HEK293 (cell line): ENCODE measurements around the gene SETD3.

Source experiments
- CTCF ChIA-PET: fragments of 350-600 bp; formaldehyde crosslinking; extraction: SDS; loops from one replicate; lab custom pipeline; 2021; ENCODE audit warnings: antibody characterized with exemption; lab: Yijun Ruan, JAX
- POLR2A ChIA-PET: fragments of 300-600 bp; formaldehyde crosslinking; extraction: SDS; loops from one replicate; lab custom pipeline; 2020; ENCODE audit warnings: antibody characterized with exemption, inconsistent platforms; lab: Yijun Ruan, JAX
- H3K27ac ChIP-seq: fragments of 200-500 bp; sonication (Bioruptor generic); 2 replicates; pipeline ENCODE4 v1.5.1; 2014; ENCODE audit warnings: low read depth, low read length, control low read depth, inconsistent platforms; ENCODE audit errors: extremely low read depth
- H3K36me3 ChIP-seq, 2 experiments: fragments of 200-500 bp in 1 of 2; sonication (Bioruptor generic) in 1 of 2; 1 replicate in 1 of 2; 2 replicates in 1 of 2; pipeline ENCODE4 v1.5.1; 2014 to 2017; ENCODE audit warnings: inconsistent platforms in 2 of 2, low read length in 2 of 2; ENCODE audit not compliant: control insufficient read depth in 2 of 2, insufficient read depth in 1 of 2
- H3K4me1 ChIP-seq: fragments of 200-500 bp; sonication (Bioruptor generic); 2 replicates; pipeline ENCODE4 v1.5.1; 2014; ENCODE audit warnings: mild to moderate bottlenecking, low read length, inconsistent platforms; ENCODE audit not compliant: control insufficient read depth, insufficient read depth
- H3K4me3 ChIP-seq: 2 replicates; pipeline ENCODE4 v1.5.1; 2011; ENCODE audit warnings: low read depth, mild to moderate bottlenecking, control low read depth, low read length, moderate library complexity
- H3K9me3 ChIP-seq: fragments of 200-500 bp; sonication (Bioruptor generic); 2 replicates; pipeline ENCODE4 v1.5.1; 2014; ENCODE audit warnings: low read depth, low read length, inconsistent platforms; ENCODE audit not compliant: control insufficient read depth, insufficient read depth
- BCL11A ChIP-seq: fragments of 450-650 bp; formaldehyde crosslinking; IDR thresholded peaks from 2 replicates; pipeline ENCODE4 v1.5.1; 2016; ENCODE audit warnings: low read depth, missing biosample characterization, missing genetic modification characterization
- EGR2 ChIP-seq: fragments of 450-650 bp; formaldehyde crosslinking; IDR thresholded peaks from 2 replicates; pipeline ENCODE4 v1.5.1; 2016; ENCODE audit warnings: low read depth, missing biosample characterization, missing genetic modification characterization
- IKZF3 ChIP-seq: fragments of 450-650 bp; IDR thresholded peaks from 2 replicates; pipeline ENCODE4 v1.5.0; 2018; ENCODE audit warnings: missing biosample characterization, mild to moderate bottlenecking, missing genetic modification characterization, moderate library complexity
- SETDB1 ChIP-seq: IDR thresholded peaks from one replicate; pipeline ENCODE4 v1.6.1; 2017; ENCODE audit warnings: mild to moderate bottlenecking, low read length, moderate library complexity, mixed read lengths; ENCODE audit not compliant: insufficient read length
- ZBTB21 ChIP-seq: fragments of 450-650 bp; formaldehyde crosslinking; IDR thresholded peaks from 2 replicates; pipeline ENCODE4 v1.5.1; 2017; ENCODE audit warnings: missing biosample characterization, missing genetic modification characterization
- ZNF138 ChIP-seq: fragments of 450-650 bp; formaldehyde crosslinking; IDR thresholded peaks from 2 replicates; pipeline ENCODE4 v1.5.1; 2016; ENCODE audit warnings: missing biosample characterization, missing genetic modification characterization, borderline replicate concordance
- ZNF155 ChIP-seq: fragments of 450-650 bp; formaldehyde crosslinking; IDR thresholded peaks from 2 replicates; pipeline ENCODE4 v1.5.1; 2016; ENCODE audit warnings: missing biosample characterization, missing genetic modification characterization
- ZNF391 ChIP-seq: fragments of 450-650 bp; formaldehyde crosslinking; IDR thresholded peaks from 2 replicates; pipeline ENCODE4 v1.5.1; 2016; ENCODE audit warnings: low read depth, missing biosample characterization, missing genetic modification characterization, borderline replicate concordance
- ZNF404 ChIP-seq: fragments of 450-650 bp; formaldehyde crosslinking; IDR thresholded peaks from 2 replicates; pipeline ENCODE4 v1.5.1; 2017; ENCODE audit warnings: missing biosample characterization, missing genetic modification characterization
- ZNF423 ChIP-seq: fragments of 450-650 bp; formaldehyde crosslinking; IDR thresholded peaks from 2 replicates; pipeline ENCODE4 v1.5.1; 2016; ENCODE audit warnings: missing biosample characterization, missing genetic modification characterization
- ZNF555 ChIP-seq: fragments of 450-650 bp; formaldehyde crosslinking; conservative IDR thresholded peaks from 2 replicates; pipeline ENCODE4 v1.5.1; 2017; ENCODE audit warnings: missing biosample characterization, mild to moderate bottlenecking, missing genetic modification characterization, inconsistent platforms
- ZNF558 ChIP-seq: fragments of 450-650 bp; formaldehyde crosslinking; IDR thresholded peaks from 2 replicates; pipeline ENCODE4 v1.5.1; 2016; ENCODE audit warnings: missing biosample characterization, missing genetic modification characterization
- ZNF600 ChIP-seq: fragments of 450-650 bp; formaldehyde crosslinking; IDR thresholded peaks from 2 replicates; pipeline ENCODE4 v1.5.1; 2016; ENCODE audit warnings: missing biosample characterization, missing genetic modification characterization
- ZNF677 ChIP-seq: fragments of 450-650 bp; IDR thresholded peaks from 2 replicates; pipeline ENCODE4 v1.5.0; 2018; ENCODE audit warnings: missing biosample characterization, mild to moderate bottlenecking, missing genetic modification characterization, moderate library complexity
- ZNF701 ChIP-seq: fragments of 450-650 bp; formaldehyde crosslinking; IDR thresholded peaks from 2 replicates; pipeline ENCODE4 v1.5.1; 2016; ENCODE audit warnings: missing biosample characterization, missing genetic modification characterization
- TF ChIP-seq, protein P1 (sequence below): fragments of 450-650 bp; formaldehyde crosslinking; IDR thresholded peaks from 2 replicates; pipeline ENCODE4 v1.5.1; 2016; ENCODE audit warnings: missing biosample characterization, missing genetic modification characterization
- TF ChIP-seq, protein P2 (sequence below): fragments of 450-650 bp; formaldehyde crosslinking; optimal IDR thresholded peaks from 2 replicates; pipeline ENCODE3; 2016; ENCODE audit warnings: missing biosample characterization, mild to moderate bottlenecking, missing genetic modification characterization
- TF ChIP-seq, protein P3 (sequence below): fragments of 450-650 bp; formaldehyde crosslinking; IDR thresholded peaks from 2 replicates; pipeline ENCODE4 v1.5.1; 2016; ENCODE audit warnings: missing biosample characterization, missing genetic modification characterization
- TF ChIP-seq, protein P4 (sequence below): fragments of 450-650 bp; formaldehyde crosslinking; IDR thresholded peaks from 2 replicates; pipeline ENCODE4 v1.5.1; 2016; ENCODE audit warnings: missing biosample characterization, missing genetic modification characterization, borderline replicate concordance
- TF ChIP-seq, protein P5 (sequence below): fragments of 450-650 bp; formaldehyde crosslinking; IDR thresholded peaks from 2 replicates; pipeline ENCODE4 v1.5.1; 2016; ENCODE audit warnings: missing biosample characterization, missing genetic modification characterization
- TF ChIP-seq, protein P6 (sequence below): fragments of 450-650 bp; formaldehyde crosslinking; IDR thresholded peaks from 2 replicates; pipeline ENCODE4 v1.5.0; 2017; ENCODE audit warnings: missing biosample characterization, missing genetic modification characterization, borderline replicate concordance

Gene SETD3

DNA sequence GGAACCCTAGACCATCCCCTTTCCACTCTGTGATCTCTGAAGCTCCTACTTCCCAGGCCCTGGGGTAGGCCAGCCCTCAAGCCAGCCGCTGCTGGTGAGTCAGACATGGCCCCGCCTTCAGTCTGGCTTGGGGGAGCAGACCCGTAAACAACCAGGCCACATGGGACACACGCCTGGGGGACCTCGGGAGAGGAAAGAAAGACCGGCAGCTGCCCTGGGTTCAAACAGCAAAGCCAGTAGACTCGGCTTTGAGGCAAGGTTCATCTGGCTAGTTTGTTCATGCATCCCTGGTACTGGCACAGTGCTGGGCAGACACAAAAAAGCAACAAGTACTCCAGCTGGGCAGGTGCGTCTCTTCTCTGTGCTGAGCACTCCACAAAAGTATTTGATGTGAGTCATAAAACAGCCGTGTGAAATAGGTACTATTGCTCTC is 101.9 kb downstream of the SETD3 start (continued):
- TF ChIP-seq ZNF600 (tag by site-specific recombination) (0 out of 2 replicates have a peak, but pooled peaks have one; percentile 29), ZNF404 (tag by site-specific recombination) (no peak)
- TF ChIP-seq, protein P1, sequence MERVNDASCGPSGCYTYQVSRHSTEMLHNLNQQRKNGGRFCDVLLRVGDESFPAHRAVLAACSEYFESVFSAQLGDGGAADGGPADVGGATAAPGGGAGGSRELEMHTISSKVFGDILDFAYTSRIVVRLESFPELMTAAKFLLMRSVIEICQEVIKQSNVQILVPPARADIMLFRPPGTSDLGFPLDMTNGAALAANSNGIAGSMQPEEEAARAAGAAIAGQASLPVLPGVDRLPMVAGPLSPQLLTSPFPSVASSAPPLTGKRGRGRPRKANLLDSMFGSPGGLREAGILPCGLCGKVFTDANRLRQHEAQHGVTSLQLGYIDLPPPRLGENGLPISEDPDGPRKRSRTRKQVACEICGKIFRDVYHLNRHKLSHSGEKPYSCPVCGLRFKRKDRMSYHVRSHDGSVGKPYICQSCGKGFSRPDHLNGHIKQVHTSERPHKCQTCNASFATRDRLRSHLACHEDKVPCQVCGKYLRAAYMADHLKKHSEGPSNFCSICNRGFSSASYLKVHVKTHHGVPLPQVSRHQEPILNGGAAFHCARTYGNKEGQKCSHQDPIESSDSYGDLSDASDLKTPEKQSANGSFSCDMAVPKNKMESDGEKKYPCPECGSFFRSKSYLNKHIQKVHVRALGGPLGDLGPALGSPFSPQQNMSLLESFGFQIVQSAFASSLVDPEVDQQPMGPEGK (tag by site-specific recombination), result peak; percentile 36; the same call in 1 of the 2 replicates
- TF ChIP-seq, all 188 proteins: peak for 8

DNA sequence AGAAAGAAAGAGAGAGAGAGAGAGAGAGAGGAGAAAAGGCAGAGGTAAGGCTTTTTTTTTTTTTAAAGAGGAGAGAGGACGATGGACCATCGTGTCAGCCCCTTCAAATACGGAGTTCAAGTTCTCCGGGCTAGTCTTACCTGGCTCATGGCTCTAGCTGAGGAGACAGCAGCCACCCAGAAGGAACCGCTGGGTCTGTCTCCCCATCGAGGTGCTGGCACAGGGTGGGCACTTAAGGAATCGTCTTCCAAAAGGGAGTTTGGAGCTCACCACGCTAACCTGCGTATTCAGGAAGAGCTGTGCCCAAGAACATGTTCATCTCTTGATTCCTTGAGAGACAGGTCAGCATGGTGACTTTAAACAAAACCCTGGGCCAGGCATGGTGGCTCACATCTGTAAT is 102.7 kb downstream of the SETD3 start:
- H3K4me1 ChIP-seq, result no peaks in the 10 kb centered on the region
- no peak overlapping the region for H3K4me3 ChIP-seq
- TF ChIP-seq ZNF391 (tag by site-specific recombination) (no peak), BCL11A (tag by site-specific recombination) (no peak), ZBTB21 (tag by site-specific recombination) (no peak), EGR2 (no peak), IKZF3 (tag by site-specific recombination) (no peak), ZNF677 (tag by site-specific recombination) (no peak), ZNF423 (tag by site-specific recombination) (no peak), SETDB1 (no peak), ZNF555 (tag by site-specific recombination) (no peak), ZNF155 (tag by site-specific recombination) (no peak), ZNF558 (no peak), ZNF701 (tag by site-specific recombination) (no peak), ZNF138 (no peak)
- TF ChIP-seq, protein P2, sequence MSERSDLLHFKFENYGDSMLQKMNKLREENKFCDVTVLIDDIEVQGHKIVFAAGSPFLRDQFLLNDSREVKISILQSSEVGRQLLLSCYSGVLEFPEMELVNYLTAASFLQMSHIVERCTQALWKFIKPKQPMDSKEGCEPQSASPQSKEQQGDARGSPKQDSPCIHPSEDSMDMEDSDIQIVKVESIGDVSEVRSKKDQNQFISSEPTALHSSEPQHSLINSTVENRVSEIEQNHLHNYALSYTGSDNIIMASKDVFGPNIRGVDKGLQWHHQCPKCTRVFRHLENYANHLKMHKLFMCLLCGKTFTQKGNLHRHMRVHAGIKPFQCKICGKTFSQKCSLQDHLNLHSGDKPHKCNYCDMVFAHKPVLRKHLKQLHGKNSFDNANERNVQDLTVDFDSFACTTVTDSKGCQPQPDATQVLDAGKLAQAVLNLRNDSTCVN (tag by site-specific recombination), result no peak
- TF ChIP-seq, protein P3, sequence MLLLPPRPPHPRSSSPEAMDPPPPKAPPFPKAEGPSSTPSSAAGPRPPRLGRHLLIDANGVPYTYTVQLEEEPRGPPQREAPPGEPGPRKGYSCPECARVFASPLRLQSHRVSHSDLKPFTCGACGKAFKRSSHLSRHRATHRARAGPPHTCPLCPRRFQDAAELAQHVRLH, result no peak
- TF ChIP-seq, protein P4, sequence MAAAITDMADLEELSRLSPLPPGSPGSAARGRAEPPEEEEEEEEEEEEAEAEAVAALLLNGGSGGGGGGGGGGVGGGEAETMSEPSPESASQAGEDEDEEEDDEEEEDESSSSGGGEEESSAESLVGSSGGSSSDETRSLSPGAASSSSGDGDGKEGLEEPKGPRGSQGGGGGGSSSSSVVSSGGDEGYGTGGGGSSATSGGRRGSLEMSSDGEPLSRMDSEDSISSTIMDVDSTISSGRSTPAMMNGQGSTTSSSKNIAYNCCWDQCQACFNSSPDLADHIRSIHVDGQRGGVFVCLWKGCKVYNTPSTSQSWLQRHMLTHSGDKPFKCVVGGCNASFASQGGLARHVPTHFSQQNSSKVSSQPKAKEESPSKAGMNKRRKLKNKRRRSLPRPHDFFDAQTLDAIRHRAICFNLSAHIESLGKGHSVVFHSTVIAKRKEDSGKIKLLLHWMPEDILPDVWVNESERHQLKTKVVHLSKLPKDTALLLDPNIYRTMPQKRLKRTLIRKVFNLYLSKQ (tag by site-specific recombination), result no peak
- TF ChIP-seq, protein P5, sequence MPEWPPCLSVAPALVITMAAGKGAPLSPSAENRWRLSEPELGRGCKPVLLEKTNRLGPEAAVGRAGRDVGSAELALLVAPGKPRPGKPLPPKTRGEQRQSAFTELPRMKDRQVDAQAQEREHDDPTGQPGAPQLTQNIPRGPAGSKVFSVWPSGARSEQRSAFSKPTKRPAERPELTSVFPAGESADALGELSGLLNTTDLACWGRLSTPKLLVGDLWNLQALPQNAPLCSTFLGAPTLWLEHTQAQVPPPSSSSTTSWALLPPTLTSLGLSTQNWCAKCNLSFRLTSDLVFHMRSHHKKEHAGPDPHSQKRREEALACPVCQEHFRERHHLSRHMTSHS, result no peak
- TF ChIP-seq, protein P6, sequence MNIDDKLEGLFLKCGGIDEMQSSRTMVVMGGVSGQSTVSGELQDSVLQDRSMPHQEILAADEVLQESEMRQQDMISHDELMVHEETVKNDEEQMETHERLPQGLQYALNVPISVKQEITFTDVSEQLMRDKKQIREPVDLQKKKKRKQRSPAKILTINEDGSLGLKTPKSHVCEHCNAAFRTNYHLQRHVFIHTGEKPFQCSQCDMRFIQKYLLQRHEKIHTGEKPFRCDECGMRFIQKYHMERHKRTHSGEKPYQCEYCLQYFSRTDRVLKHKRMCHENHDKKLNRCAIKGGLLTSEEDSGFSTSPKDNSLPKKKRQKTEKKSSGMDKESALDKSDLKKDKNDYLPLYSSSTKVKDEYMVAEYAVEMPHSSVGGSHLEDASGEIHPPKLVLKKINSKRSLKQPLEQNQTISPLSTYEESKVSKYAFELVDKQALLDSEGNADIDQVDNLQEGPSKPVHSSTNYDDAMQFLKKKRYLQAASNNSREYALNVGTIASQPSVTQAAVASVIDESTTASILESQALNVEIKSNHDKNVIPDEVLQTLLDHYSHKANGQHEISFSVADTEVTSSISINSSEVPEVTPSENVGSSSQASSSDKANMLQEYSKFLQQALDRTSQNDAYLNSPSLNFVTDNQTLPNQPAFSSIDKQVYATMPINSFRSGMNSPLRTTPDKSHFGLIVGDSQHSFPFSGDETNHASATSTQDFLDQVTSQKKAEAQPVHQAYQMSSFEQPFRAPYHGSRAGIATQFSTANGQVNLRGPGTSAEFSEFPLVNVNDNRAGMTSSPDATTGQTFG, result no peak
- H3K27ac ChIP-seq, result no peak overlapping the region
- H3K9me3 ChIP-seq, result no peaks in the 10 kb centered on the region
- ChIA-PET CTCF (interaction anchor here (0.7 to 4.3 kb wide), 2 partner anchors 13 to 72 kb away, joined by 3 to 54 read pairs; no protein-coding TSS in a partner anchor), POLR2A (no interaction called here)
- no peaks in the 10 kb centered on the region for H3K36me3 ChIP-seq
